Kasumi-1 (cell line): ENCODE data around the gene ARL2BP.

Experiments used
- DNase-seq, 2 experiments: peaks; one replicate each; lab custom pipeline; 2025; lab: John Stamatoyannopoulos, UW

ARL2BP gene

DNA sequence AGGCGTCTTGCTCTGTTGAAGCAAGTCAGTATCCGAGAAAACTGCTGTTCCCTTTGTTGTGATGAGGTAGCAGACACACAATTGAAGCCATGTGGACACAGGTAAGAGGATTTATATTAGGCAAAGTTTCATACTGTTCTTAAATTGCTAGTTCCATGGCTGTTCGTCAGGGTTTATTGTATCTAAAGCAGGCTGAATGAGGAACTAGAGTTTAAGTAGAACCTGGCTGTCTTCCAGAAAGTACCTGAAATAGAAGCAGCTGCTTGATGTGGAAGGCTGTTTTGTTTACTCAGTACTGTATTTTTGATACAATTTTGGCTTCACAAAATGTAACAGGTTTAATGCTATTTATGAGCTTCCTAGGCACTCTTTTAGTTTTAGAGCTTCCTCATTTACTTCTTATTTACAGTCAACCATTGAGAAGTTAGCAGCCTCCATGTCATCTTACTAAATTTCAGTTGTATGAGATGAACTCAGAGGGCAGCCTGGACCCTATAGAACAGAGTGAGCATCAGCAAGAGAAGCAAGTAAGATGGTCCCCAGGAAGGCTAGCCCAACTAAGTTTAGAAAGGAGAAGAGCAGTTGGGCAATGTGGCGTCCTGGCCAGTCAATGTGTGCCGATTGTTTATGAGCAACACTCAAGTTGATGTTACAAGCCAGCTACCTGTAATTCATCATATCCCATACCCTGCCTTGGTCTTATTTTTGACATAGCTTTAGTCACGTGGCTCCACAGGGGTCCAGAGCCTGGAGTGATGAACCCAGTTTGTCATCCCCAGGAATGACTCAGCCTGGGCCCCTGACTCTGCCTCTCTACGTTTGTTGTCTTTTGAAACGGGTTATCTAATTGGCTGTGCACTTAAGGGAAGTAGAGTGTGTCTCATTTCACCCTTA, 9.7 kb upstream of the ARL2BP start:
- DNase-seq: peak; percentile 26 to 37

GRCh38 chr16:57236022-57236350, 9.1 kb upstream of the ARL2BP start:
- no peak for DNase-seq

DNA sequence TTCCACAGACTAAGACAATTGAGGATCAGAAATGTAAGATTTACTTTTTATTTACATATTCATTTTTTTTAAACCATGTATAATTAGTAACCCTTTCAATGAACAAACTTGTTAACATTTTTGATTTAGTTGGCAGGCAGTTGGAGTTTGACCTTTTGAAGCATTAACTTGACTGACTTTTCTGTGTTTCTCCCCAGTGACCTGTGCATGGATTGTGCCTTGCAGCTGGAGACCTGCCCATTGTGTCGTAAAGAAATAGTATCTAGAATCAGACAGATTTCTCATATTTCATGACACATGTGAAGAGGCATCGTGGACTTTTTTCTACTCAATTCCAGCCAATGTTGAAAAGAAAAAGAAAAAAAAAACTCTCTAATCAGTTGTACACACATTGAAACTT, 6.4 kb upstream of the ARL2BP start:
- DNase-seq: no peak

DNA sequence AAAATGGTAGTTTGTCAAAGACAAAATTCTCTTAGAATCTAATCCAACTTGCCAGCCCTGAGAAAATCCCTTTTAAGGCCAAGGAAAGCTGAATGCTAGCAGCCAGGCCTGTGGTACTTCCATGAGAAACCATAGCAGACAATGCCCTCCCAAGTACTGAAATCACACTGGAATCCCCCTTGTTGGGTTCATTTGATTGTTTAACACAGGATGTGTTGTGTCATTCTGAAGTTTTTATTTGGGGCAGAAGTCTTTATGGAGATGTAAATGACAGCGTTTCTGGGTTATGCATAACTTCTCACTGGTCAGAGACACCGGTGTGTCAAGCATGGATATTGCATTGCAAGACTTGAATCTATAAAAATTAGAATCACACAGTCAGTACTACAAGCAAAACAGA, 6.0 kb upstream of the ARL2BP start:
- DNase-seq: no peak

DNA sequence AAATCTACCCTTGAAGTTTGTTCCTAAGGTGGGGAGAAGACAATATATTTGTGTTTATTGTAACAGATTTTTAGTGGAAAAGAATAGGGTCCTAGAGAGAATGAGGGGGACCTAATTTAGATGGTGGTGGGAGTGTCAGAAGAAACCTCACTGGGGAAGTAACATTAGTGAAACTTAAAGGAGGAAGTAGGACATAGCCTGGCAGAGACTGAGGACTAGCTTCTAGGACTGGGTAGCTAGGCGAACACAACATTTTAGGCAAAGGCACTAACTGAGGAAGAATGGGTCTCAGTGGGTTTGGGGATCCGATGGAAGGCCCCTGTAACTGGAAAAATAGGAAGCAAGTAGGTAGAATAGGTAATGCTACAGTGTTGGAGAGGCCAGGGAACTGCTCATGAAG, 4.2 kb upstream of the ARL2BP start:
- peak; percentile 61 to 79 for DNase-seq

DNA sequence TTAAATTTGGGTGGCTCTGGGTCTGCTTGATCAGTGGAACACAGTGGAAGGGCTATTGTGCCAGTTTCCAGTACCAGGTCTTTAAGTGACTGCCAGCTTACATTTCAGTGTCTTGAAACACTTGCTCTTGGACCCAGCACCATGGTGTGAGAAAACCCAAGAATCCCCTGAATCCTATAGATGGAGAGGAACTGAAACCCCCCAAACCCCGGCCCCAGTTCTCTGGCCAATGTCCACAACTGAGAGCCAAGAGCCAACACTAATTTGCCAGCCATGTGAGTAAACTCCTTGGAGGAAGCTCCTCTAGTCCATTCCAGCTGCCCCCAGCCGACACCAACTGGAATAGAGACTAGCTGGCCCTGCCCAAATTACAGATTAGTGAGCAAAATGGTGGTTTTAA, 2.4 kb upstream of the ARL2BP start:
- no peak for DNase-seq

DNA sequence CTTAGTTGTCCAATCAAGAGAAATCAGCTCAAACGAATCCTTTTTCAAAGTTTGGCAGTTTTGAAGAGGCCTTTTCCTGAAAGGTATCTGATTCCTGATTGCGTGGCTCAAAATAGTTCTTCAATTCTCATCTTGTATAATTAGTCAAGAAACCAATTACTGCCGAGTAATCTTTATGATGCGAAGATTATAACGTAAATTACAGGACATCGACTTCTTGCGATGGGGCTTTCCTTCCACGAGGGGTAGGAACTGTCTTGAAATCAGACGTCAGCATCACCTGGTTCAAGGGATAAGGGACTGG, 644 bp upstream of the ARL2BP start:
- no peak for DNase-seq

DNA sequence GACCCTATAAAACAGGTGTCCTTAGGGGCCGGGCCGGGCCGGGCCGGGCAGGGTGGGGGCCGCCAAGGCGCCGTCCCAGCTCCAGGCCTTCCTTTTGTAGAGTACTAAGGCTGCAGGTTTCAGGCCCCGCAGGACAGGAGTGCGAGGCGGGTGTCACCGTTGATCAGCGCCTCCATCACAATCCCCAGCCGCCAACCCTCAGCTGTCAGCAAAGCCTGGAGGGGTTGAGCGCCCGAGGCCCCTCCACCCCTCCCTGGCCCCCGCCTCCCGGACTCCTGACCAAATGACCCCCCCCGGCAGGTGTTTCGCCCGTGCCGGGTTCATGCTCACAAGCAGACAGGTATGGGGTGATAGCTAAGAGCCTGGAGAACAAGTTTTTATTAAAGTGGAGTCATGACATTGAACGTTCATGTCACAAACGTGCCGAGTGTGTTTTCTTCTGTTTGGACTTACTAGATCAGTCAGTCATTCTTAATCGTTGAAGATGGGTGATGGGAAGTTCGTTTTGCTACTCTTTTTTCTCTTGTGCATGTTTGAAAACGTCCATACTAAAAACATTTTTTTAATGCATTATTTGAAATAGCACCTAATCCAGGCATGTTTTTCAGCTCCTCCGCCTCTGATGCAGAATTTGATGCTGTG, 534 bp downstream of the ARL2BP start:
- peak; percentile 45 to 46 for DNase-seq

- DNase-seq: no peak
These were observed 6.3 kb downstream of the ARL2BP start for GRCh38 chr16:57251352-57251751.

DNA sequence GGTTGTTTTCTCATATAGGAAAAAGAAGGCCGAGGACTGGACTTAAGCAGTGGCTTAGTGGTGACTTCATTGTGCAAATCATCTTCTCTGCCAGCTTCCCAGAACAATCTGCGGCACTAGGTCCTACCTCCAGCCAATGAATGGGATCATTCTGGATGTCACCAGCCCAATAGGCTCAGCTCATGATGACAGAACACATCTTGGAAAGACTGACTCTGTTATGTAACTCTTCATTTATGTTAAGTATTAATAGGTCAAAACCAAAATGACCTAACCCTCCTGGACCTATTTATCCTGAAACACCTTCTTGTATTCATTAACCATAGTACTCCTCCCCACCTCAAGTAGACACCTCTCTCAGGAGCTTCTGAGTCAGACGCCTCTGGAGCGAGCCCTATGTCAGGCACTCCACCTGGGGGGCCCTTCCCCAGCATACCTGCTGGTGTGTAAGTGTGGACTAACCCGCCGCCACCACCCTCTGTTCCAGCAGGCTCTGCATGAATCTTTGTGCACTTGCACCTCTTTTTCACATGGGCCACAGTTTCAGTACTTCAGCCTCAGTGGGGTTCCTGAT, 7.2 kb downstream of the ARL2BP start:
- no peak for DNase-seq

- DNase-seq: no peak
These were observed 8.4 kb downstream of the ARL2BP start for GRCh38 chr16:57253466-57253865.

DNA sequence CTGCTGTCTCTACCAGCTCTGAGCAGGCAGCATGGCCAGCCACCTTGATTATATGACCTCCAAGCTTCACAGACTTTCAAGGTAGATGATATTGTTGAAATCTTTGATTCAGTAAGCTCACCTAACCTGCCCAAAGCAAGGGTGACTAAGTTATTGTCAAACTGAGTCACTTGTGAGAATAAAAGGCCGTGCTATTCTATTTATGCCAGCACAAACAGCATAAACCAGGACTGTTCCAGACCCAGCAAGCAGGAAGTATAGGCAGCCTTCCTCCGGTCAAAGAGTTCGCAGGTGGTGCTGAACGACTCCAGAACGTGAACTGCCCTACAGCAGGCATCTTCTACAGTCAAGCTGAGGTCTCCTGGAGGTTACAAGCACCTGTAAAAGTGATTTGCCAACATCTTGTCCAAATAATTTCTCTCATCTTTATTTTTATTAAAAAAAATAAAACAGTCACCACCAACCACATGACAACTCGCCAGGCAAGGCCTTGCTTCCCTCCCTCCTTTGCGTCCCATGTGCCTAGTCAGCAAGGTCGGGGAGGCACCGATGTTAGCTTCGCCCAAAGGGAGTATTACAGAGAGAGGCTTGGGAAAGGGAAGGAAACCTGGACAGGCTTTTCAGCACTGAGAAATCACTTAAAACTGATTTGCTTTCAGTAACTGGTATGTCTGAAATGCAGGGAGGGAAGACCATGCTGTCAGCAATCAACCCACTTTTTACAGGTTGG, 10.8 kb downstream of the ARL2BP start:
- DNase-seq: no peak

GRCh38 chr16:57256601-57257395, 11.7 kb downstream of the ARL2BP start:
- no peak for DNase-seq

GRCh38 chr16:57257455-57258070, 12.5 kb downstream of the ARL2BP start:
- no peak for DNase-seq

DNA sequence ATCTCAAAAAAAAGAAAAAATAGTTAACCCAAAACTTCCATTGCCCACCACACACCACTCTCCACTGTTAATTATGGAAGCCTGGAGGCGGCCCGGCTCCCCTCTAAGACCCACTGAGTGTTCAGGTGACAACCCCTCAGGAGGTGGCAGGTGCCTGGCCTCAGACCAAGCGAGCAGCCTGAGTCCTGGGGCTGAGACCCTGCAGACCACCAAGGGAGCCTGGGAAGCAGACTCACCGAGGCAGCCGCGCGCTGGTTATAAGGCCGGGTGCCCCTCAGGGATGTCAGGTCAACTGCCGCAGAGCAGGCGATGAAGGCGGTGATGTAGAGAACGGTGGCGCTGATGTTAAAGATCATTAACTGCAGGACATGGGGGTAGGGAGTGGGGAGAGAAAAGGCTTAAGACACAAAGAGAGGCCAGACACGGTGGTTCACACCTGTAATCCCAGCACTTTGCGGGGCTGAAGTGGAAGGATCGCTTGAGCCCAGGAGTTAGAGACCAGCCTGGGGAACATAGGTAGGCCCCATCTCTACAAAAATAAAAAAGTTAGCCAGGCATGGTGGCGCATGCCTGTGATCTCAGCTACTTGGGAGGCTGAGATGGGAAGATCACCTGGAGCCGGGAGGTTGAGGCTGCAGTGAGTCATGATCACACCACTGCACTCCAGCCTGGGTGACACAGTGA, 13.3 kb downstream of the ARL2BP start:
- DNase-seq: no peak

GRCh38 chr16:57258910-57259475, 13.9 kb downstream of the ARL2BP start:
- no peak for DNase-seq

DNA sequence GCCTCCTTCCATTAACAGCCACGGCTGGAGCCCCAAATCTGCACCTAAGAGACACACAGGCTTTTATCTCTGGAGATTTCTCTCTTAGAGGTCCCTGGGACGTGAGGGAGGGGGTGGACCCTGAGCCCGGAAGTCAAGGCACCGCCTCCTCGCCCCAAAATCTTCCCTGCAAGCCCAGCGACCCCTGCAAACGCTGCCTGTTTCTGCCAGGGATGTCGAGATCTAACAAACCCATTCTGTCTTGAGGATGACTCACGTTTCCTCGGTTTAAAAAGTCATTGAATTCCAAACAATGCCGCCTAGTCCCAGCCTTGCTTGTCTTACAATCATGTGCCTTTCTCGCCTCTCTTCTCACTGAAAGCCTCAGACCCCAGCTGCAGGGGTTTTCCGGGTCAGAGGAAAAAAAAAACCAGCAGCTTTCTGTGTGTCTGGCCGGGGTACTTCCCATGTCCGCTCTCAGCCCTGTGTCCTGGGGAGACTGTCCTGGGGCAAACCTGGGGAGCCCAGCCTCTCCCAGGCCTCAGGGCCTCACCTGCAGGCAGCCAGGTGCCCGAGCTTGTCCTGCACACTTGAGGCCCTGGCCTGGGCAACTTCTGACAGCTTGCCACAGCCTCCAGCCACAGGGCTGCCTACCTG, 15.4 kb downstream of the ARL2BP start:
- no peak for DNase-seq

DNA sequence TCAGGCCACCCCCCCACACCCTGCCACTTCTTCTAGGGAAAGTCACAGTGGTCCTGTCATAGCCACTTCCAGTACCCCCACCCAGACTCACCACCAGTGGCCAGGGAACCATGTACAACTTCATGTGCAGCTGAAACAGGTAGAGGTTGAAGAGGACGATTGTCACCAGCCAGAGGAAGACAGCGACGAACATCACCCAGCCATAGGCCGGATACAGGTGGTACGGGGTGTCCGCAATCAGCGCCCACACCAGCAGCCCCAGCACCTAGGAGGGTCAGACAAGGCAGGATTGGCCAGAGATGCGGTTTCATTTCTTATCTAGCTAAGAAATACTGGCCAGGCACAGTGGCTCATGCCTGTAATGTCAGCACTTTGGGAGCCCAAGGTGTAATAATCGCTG, 16.7 kb downstream of the ARL2BP start:
- no peak for DNase-seq

- DNase-seq: no peak
These were observed 17.9 kb downstream of the ARL2BP start for GRCh38 chr16:57262841-57263540.
